ENCODE results near the gene BAZ1B.
"Not testable (repeated sequence)": the region's sequence is repeated elsewhere in the genome, so short reads cannot be mapped to it uniquely, and the experiment has no call there.

- not testable (repeated sequence) for TF ChIP-seq POLR2A, CTCF, EP300 (IDR thresholded peaks at IDR 0.05)
Observed at GRCh38 chr7:73526158-73526494, 4.0 kb upstream of the BAZ1B start.
